Non-pigmented ciliary epithelial cell (primary cell): ENCODE data around the gene DGKI.

Experiments used
- DNase-seq: peaks from one replicate; pipeline ENCODE4 v3.0.0-alpha.2; 2010; ENCODE audit warnings: low read depth

DGKI gene

GRCh38 chr7:137591421-137591837 lies 255.3 kb downstream of the DGKI start:
- DNase-seq, result no peak

- DNase-seq, result no peak
Observed at GRCh38 chr7:137590756-137591305, 255.9 kb downstream of the DGKI start.

GRCh38 chr7:137590071-137590755 lies 256.6 kb downstream of the DGKI start:
- DNase-seq, result no peak

GRCh38 chr7:137587326-137587725 lies 259.4 kb downstream of the DGKI start:
- no peak for DNase-seq

GRCh38 chr7:137585591-137585990 lies 261.2 kb downstream of the DGKI start:
- DNase-seq, result no peak

- DNase-seq, result no peak
Observed at GRCh38 chr7:137583172-137583571, 263.6 kb downstream of the DGKI start.

GRCh38 chr7:137579913-137580640 lies 266.7 kb downstream of the DGKI start:
- DNase-seq, result peak; percentile 88

- no peak for DNase-seq
Observed at GRCh38 chr7:137578541-137578940, 268.2 kb downstream of the DGKI start.

- DNase-seq, result no peak
Observed at GRCh38 chr7:137577184-137577583, 269.6 kb downstream of the DGKI start.

- no peak for DNase-seq
Observed at GRCh38 chr7:137576481-137576880, 270.3 kb downstream of the DGKI start.

GRCh38 chr7:137574812-137575211 lies 272.0 kb downstream of the DGKI start:
- DNase-seq, result no peak

- no peak for DNase-seq
Observed at GRCh38 chr7:137572056-137572784, 274.6 kb downstream of the DGKI start.

- no peak for DNase-seq
Observed at GRCh38 chr7:137564677-137565076, 282.1 kb downstream of the DGKI start.

GRCh38 chr7:137563981-137564380 lies 282.8 kb downstream of the DGKI start:
- no peak for DNase-seq

GRCh38 chr7:137547485-137547884 lies 299.3 kb downstream of the DGKI start:
- no peak for DNase-seq

- DNase-seq, result no peak
Observed at GRCh38 chr7:137546671-137547070, 300.1 kb downstream of the DGKI start.

- no peak for DNase-seq
Observed at GRCh38 chr7:137546009-137546408, 300.8 kb downstream of the DGKI start.

- no peak for DNase-seq
Observed at GRCh38 chr7:137545059-137545716, 301.6 kb downstream of the DGKI start.

- DNase-seq, result no peak
Observed at GRCh38 chr7:137544453-137545058, 302.2 kb downstream of the DGKI start.

GRCh38 chr7:137539111-137539715 lies 307.6 kb downstream of the DGKI start:
- peak; percentile 87 for DNase-seq

GRCh38 chr7:137538361-137538762 lies 308.4 kb downstream of the DGKI start:
- DNase-seq, result peak; percentile 59
